A549 (cell line): ENCODE data around the gene DNAH7. TPM values are rescaled to one million over a fixed set of nuclear protein-coding genes. Genes with fewer than 3 reads are reported as not detected.

Source experiments
- ATAC-seq, 2 experiments: fragments of 200-7000 bp in 1 of 2; fragments of >200 bp in 1 of 2; cut with Nextera tagmentation in 1 of 2; cut with Tn5 transposase in 1 of 2; 3 replicates each; pipeline versions ENCODE4 v1.8.0 to v1.9.1; 2018 to 2020; ENCODE audit warnings: mild to moderate bottlenecking in 1 of 2, moderate library complexity in 1 of 2
- CTCF ChIA-PET: fragments of 300-600 bp; sonication (Branson Sonifier 250); formaldehyde crosslinking; extraction: SDS; loops from one replicate; lab custom pipeline; 2021; ENCODE audit warnings: antibody characterized with exemption, inconsistent platforms; lab: Yijun Ruan, JAX
- POLR2A ChIA-PET: fragments of 350-600 bp; formaldehyde crosslinking; extraction: SDS; loops from one replicate; lab custom pipeline; 2021; ENCODE audit warnings: antibody characterized with exemption, inconsistent platforms; lab: Yijun Ruan, JAX
- DNase-seq, 2 experiments: peaks; one replicate each; pipeline versions ENCODE4 v3.0.0 to v3.0.0-alpha.2; 2011 to 2016; ENCODE audit warnings: low read depth in 1 of 2, low spot score in 1 of 2
- FAIRE-seq: peaks from 2 replicates; lab custom pipeline; 2011; peaks lifted over from hg19 to GRCh38; lab: Jason Lieb, UNC
- H3K27ac ChIP-seq, 2 experiments: fragments of >200 bp; sonication (Bioruptor Twin); formaldehyde crosslinking; 3 replicates each; pipeline ENCODE4 v1.5.1; 2016 to 2017
- H3K4me1 ChIP-seq: fragments of >200 bp; sonication (Bioruptor Twin); formaldehyde crosslinking; 3 replicates; pipeline ENCODE4 v1.6.1; 2016
- H3K4me2 ChIP-seq: fragments of >200 bp; sonication (Bioruptor Twin); formaldehyde crosslinking; 3 replicates; pipeline ENCODE4 v1.6.1; 2016
- H3K4me3 ChIP-seq: fragments of >200 bp; sonication (Bioruptor Twin); formaldehyde crosslinking; 3 replicates; pipeline ENCODE4 v1.5.1; 2016
- H3K9me3 ChIP-seq: fragments of >200 bp; sonication (Bioruptor Twin); formaldehyde crosslinking; 3 replicates; pipeline ENCODE4 v1.6.1; 2016
- BHLHE40 ChIP-seq: IDR thresholded peaks from 2 replicates; pipeline ENCODE4 v1.6.1; 2012; ENCODE audit warnings: low read depth, low read length, inconsistent platforms
- EP300 ChIP-seq, 2 experiments: fragments of >200 bp; sonication (Bioruptor Twin); formaldehyde crosslinking; IDR thresholded peaks; 2 replicates in 1 of 2; 3 replicates in 1 of 2; pipeline ENCODE4 v1.6.1; 2016 to 2017
- GATA3 ChIP-seq: IDR thresholded peaks from 2 replicates; pipeline ENCODE4 v1.6.1; 2012; ENCODE audit warnings: borderline replicate concordance
- HMGXB4 ChIP-seq: fragments of 250-450 bp; sonication (Bioruptor Pico); IDR thresholded peaks from 2 replicates; pipeline ENCODE4 v1.5.0; 2021; ENCODE audit warnings: mild to moderate bottlenecking, moderate library complexity, borderline replicate concordance
- HOXA7 ChIP-seq: fragments of 250-450 bp; sonication (Bioruptor Pico); IDR thresholded peaks from 2 replicates; pipeline ENCODE4 v1.5.0; 2020; ENCODE audit warnings: mild to moderate bottlenecking, moderate library complexity
- HOXB5 ChIP-seq: fragments of 250-450 bp; sonication (Bioruptor Pico); IDR thresholded peaks from 2 replicates; pipeline ENCODE4 v1.5.0; 2020; ENCODE audit warnings: mild to moderate bottlenecking, moderate library complexity
- JUNB ChIP-seq: fragments of >200 bp; sonication (Bioruptor Twin); formaldehyde crosslinking; IDR thresholded peaks from 2 replicates; pipeline ENCODE4 v1.6.1; 2016
- KDM5A ChIP-seq: fragments of 200-600 bp; sonication (generic); IDR thresholded peaks from 2 replicates; pipeline ENCODE4 v1.6.1; 2016; ENCODE audit warnings: antibody characterized with exemption, mild to moderate bottlenecking
- MAZ ChIP-seq: fragments of 150-350 bp; IDR thresholded peaks from 2 replicates; pipeline ENCODE4 v1.6.1; 2014; ENCODE audit warnings: antibody characterized with exemption, low read depth, low read length, borderline replicate concordance
- MYC ChIP-seq: IDR thresholded peaks from 2 replicates; pipeline ENCODE4 v1.6.1; 2012; ENCODE audit warnings: mild to moderate bottlenecking, inconsistent platforms, low read length, improper control_type of control experiment, borderline replicate concordance
- NFE2L2 ChIP-seq: fragments of 150-350 bp; conservative IDR thresholded peaks from 2 replicates; pipeline ENCODE4 v1.6.1; 2014; ENCODE audit warnings: low read length
- NPAS2 ChIP-seq: fragments of 250-450 bp; sonication (Bioruptor Pico); IDR thresholded peaks from 2 replicates; pipeline ENCODE4 v1.8.0; 2022; ENCODE audit warnings: mild to moderate bottlenecking, moderate library complexity, borderline replicate concordance
- RAD21 ChIP-seq, 2 experiments: fragments of >200 bp in 1 of 2; sonication (Bioruptor Twin) in 1 of 2; formaldehyde crosslinking in 1 of 2; IDR thresholded peaks in 1 of 2; conservative IDR thresholded peaks in 1 of 2; 2 replicates in 1 of 2; 3 replicates in 1 of 2; pipeline ENCODE4 v1.6.1; 2012 to 2018; ENCODE audit warnings: inconsistent platforms in 1 of 2
- RFX5 ChIP-seq: fragments of 450-650 bp; IDR thresholded peaks from 2 replicates; pipeline ENCODE4 v1.7.1; 2014; ENCODE audit warnings: antibody characterized with exemption, mild to moderate bottlenecking, moderate library complexity
- SMC3 ChIP-seq: fragments of >200 bp; sonication (Bioruptor Twin); formaldehyde crosslinking; IDR thresholded peaks from 3 replicates; pipeline ENCODE4 v1.6.1; 2018; ENCODE audit warnings: inconsistent platforms
- ZC3H11A ChIP-seq: fragments of 450-650 bp; IDR thresholded peaks from 2 replicates; pipeline ENCODE4 v1.6.1; 2014; ENCODE audit warnings: antibody characterized with exemption, mild to moderate bottlenecking
- ZFP36 ChIP-seq: fragments of 450-650 bp; IDR thresholded peaks from 2 replicates; pipeline ENCODE4 v1.6.1; 2014; ENCODE audit warnings: borderline replicate concordance; ENCODE audit not compliant: partially characterized antibody
- WGBS: methylation state at CpG from one replicate; pipeline ENCODE4 v1.1.6; 2017; ENCODE audit errors: missing lambda C conversion rate; 5-methylcytosine and 5-hydroxymethylcytosine counted together
- polyA plus RNA-seq, 4 experiments: library from polyadenylated mRNA; depleted of rRNA in 3 of 4; stranded (reverse); fragments of >200 nt; fragmentation: RNase III in 1 of 4; extraction: RNeasy Plus Mini Kit Qiagen cat#74134 plus additional on column Dnase treatment in 1 of 4; gene quantifications; 2 replicates in 3 of 4; 3 replicates in 1 of 4; pipeline ENCODE4 v1.2.3, GENCODE V29; 2011 to 2017
- TF ChIP-seq, protein P1 (sequence below): fragments of >200 bp; sonication (Bioruptor Twin); formaldehyde crosslinking; IDR thresholded peaks from 3 replicates; pipeline ENCODE4 v1.5.1; 2016
- TF ChIP-seq, protein P2 (sequence below): IDR thresholded peaks from 2 replicates; pipeline ENCODE4 v1.6.1; 2012; ENCODE audit warnings: low read depth, borderline replicate concordance
- TF ChIP-seq, protein P3 (sequence below): fragments of 200-600 bp; sonication (generic); IDR thresholded peaks from 2 replicates; pipeline ENCODE4 v1.6.1; 2016; ENCODE audit warnings: antibody characterized with exemption, mild to moderate bottlenecking, moderate library complexity

The DNAH7 gene
- polyA plus RNA-seq, 2 of the 4 experiments (the other 2 are of a cell fraction), result 0.43 to 1.5 TPM

DNA sequence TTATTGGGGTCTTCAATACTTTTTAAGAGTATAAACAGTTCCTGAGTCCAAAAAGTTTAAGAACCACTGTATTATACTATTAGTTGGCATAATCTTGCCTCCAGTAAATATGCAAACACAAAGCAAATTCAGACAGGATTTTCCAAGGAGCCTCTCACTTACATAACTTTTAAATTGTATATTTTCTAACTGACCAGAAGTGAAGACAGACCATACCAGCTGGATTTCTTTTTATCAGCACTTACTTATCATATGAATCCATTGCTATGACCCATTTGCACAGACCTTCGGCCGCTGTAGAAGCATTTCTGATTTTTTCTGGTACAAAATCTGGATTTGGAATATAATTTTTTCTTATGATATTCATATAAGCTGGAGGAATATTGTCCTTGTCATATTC is 211.5 kb downstream of the DNAH7 start (continued):
- TF ChIP-seq, protein P1, sequence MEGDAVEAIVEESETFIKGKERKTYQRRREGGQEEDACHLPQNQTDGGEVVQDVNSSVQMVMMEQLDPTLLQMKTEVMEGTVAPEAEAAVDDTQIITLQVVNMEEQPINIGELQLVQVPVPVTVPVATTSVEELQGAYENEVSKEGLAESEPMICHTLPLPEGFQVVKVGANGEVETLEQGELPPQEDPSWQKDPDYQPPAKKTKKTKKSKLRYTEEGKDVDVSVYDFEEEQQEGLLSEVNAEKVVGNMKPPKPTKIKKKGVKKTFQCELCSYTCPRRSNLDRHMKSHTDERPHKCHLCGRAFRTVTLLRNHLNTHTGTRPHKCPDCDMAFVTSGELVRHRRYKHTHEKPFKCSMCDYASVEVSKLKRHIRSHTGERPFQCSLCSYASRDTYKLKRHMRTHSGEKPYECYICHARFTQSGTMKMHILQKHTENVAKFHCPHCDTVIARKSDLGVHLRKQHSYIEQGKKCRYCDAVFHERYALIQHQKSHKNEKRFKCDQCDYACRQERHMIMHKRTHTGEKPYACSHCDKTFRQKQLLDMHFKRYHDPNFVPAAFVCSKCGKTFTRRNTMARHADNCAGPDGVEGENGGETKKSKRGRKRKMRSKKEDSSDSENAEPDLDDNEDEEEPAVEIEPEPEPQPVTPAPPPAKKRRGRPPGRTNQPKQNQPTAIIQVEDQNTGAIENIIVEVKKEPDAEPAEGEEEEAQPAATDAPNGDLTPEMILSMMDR, result no peak

DNA sequence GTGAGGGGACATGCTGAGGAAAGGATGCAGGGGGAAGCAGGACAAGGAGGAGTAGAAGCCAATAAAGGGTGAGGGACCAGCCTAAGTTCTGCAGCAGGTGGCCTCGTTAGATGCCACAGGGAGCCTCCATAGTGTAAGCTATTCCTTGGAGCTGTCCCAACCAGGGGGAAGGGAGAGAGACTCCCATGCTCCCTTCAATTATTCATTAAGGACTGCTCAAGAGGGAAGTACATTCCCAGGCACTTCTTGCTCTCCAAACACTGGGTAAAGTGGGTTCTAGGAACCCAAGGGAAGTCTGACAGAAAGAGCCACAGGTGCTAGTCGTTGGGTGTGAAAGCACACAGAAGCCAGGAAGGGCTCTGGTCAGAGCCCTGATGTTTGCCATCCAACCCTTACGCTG is 217.9 kb downstream of the DNAH7 start:
- Histone ChIP-seq H3K4me1 (no peaks in the 10 kb centered on the region), H3K9me3 (no peaks in the 10 kb centered on the region), H3K4me3 (no peak overlapping the region), H3K4me2 (no peak overlapping the region), H3K27ac (no peak overlapping the region)
- WGBS, result 35% methylated on average over 3 of the region's 3 CpGs
- DNase-seq, result no peak
- ChIA-PET CTCF (no interaction called here), POLR2A (no interaction called here)
- TF ChIP-seq BHLHE40 (no peak), ZC3H11A (no peak), HOXB5 (no peak), NPAS2 (no peak), NFE2L2 (no peak), MAZ (no peak), HOXA7 (no peak), MYC (no peak), ZFP36 (no peak), JUNB (no peak), HMGXB4 (CRISPR knock-in tag) (no peak), GATA3 (no peak), RAD21 (conservative IDR thresholded peaks at IDR 0.05 in 1 of 2, IDR thresholded peaks at IDR 0.05 in 1 of 2) (no peak), SMC3 (no peak), EP300 (IDR thresholded peaks at IDR 0.05) (no peak), RFX5 (no peak), KDM5A (no peak)
- TF ChIP-seq, protein P1, result no peak
- TF ChIP-seq, protein P2, sequence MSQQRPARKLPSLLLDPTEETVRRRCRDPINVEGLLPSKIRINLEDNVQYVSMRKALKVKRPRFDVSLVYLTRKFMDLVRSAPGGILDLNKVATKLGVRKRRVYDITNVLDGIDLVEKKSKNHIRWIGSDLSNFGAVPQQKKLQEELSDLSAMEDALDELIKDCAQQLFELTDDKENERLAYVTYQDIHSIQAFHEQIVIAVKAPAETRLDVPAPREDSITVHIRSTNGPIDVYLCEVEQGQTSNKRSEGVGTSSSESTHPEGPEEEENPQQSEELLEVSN, result no peak
- TF ChIP-seq, protein P3, sequence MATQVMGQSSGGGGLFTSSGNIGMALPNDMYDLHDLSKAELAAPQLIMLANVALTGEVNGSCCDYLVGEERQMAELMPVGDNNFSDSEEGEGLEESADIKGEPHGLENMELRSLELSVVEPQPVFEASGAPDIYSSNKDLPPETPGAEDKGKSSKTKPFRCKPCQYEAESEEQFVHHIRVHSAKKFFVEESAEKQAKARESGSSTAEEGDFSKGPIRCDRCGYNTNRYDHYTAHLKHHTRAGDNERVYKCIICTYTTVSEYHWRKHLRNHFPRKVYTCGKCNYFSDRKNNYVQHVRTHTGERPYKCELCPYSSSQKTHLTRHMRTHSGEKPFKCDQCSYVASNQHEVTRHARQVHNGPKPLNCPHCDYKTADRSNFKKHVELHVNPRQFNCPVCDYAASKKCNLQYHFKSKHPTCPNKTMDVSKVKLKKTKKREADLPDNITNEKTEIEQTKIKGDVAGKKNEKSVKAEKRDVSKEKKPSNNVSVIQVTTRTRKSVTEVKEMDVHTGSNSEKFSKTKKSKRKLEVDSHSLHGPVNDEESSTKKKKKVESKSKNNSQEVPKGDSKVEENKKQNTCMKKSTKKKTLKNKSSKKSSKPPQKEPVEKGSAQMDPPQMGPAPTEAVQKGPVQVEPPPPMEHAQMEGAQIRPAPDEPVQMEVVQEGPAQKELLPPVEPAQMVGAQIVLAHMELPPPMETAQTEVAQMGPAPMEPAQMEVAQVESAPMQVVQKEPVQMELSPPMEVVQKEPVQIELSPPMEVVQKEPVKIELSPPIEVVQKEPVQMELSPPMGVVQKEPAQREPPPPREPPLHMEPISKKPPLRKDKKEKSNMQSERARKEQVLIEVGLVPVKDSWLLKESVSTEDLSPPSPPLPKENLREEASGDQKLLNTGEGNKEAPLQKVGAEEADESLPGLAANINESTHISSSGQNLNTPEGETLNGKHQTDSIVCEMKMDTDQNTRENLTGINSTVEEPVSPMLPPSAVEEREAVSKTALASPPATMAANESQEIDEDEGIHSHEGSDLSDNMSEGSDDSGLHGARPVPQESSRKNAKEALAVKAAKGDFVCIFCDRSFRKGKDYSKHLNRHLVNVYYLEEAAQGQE, result no peak
- ATAC-seq, result no peak
- no peak for FAIRE-seq
